ENCODE measurements around the gene CASP1. TPM values are rescaled to one million over a fixed set of nuclear protein-coding genes. Genes with fewer than 3 reads are reported as not detected.

The CASP1 gene
- total and polyA plus RNA-seq, 2 experiments from 2014 or later, result 0.12 TPM; not detected in 1

GRCh38 chr11:104984808-104985207, 50.1 kb downstream of the CASP1 start:
- Histone ChIP-seq H3K36me3 (no peaks in the 10 kb centered on the region), H3K4me3 (no peak overlapping the region), H3K4me1 (ENCODE audit: low read depth) (no peaks in the 10 kb centered on the region), H3K27me3 (no peaks in the 10 kb centered on the region), H3K27ac (no peak overlapping the region), H3K9me3 (ENCODE audit: low read depth) (no peaks in the 10 kb centered on the region)
- TF ChIP-seq CTCF (IDR thresholded peaks at IDR 0.05; ENCODE audit: low read depth, low read length), result no peak
- DNase-seq (ENCODE audit: low read depth in 1 of 2, low spot score in 1 of 2), result peak in 1 of 2 donors; percentile 18

DNA sequence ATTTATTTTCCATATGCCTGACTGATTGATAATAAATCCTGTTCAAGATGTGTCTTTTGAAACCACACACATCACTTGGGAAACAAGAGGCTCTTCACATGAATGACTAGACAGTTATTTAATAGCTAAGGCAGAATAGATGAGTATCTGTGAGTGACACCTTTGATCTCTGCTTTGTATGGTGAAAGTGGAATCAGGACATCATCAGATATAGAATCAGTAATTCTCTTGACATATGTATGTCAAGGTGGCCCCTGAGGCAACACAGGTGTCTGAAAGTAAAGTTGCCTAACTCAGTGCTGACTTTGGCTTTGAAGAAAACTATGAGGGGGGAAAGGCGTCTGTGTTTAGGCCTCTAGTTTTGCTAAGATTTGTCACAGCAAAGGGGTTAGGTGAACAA, 55.1 kb downstream of the CASP1 start:
- H3K36me3 ChIP-seq, result no peaks in the 10 kb centered on the region
- H3K27me3 ChIP-seq, result no peaks in the 10 kb centered on the region
- no peaks in the 10 kb centered on the region for H3K4me1 ChIP-seq (ENCODE audit: low read depth)
- no peak overlapping the region for H3K27ac ChIP-seq
- no peaks in the 10 kb centered on the region for H3K9me3 ChIP-seq (ENCODE audit: low read depth)
- DNase-seq (ENCODE audit: low read depth in 1 of 2, low spot score in 1 of 2), result no peak
- TF ChIP-seq CTCF (IDR thresholded peaks at IDR 0.05; ENCODE audit: low read depth, low read length), result no peak
- H3K4me3 ChIP-seq, result no peak overlapping the region

Other genes with a start within 250 kb of the CASP1 start
- not detected in 2 replicates for gene CASP12, start 136.7 kb downstream of the CASP1 start, total RNA-seq
- 0.15 TPM in 1 of 2 replicates, not detected in the other for gene CASP12, start 136.7 kb downstream of the CASP1 start, polyA plus RNA-seq
- gene CASP4, start 66.6 kb downstream of the CASP1 start, total RNA-seq, result not detected in 2 replicates
- 0.78 TPM in 1 of 2 replicates, not detected in the other for gene CASP4, start 66.6 kb downstream of the CASP1 start, polyA plus RNA-seq
- gene CASP5, start 12.0 kb downstream of the CASP1 start, total RNA-seq, result not detected in 2 replicates
- gene CASP5, start 12.0 kb downstream of the CASP1 start, polyA plus RNA-seq, result not detected in 2 replicates
- gene CARD16, start 10.2 kb upstream of the CASP1 start, total RNA-seq, result not detected in 2 replicates
- not detected in 2 replicates for gene CARD16, start 10.2 kb upstream of the CASP1 start, polyA plus RNA-seq
- gene CARD18, start 104.6 kb upstream of the CASP1 start, total RNA-seq, result not detected in 2 replicates
- 0.50 and 1.1 TPM in 2 replicates for gene CARD18, start 104.6 kb upstream of the CASP1 start, polyA plus RNA-seq